Gastroesophageal sphincter (tissue), 3 donors: ENCODE results near the gene SAPCD1.
"Not testable (repeated sequence)": the region's sequence is repeated elsewhere in the genome, so short reads cannot be mapped to it uniquely, and the experiment has no call there.

Source experiments
- CTCF ChIP-seq, 4 experiments: fragments of 200-600 bp in 2 of 4; fragments of 450-650 bp in 2 of 4; sonication (generic) in 1 of 4; IDR thresholded peaks; one replicate each; pipeline ENCODE4 v1.5.1; 2017 to 2019; ENCODE audit warnings: antibody characterized with exemption in 4 of 4, mild to moderate bottlenecking in 2 of 4, moderate library complexity in 2 of 4
- POLR2A ChIP-seq, 2 donors: fragments of 450-650 bp; IDR thresholded peaks; one replicate each; pipeline ENCODE4 v1.6.1; 2017; ENCODE audit warnings: antibody characterized with exemption in 2 of 2, mild to moderate bottlenecking in 2 of 2, moderate library complexity in 1 of 2

- TF ChIP-seq CTCF, POLR2A (IDR thresholded peaks at IDR 0.05): not testable (repeated sequence)
Observed at GRCh38 chr6:31801031-31801927, 38.8 kb downstream of the SAPCD1 start.
